Fibroblast of skin of scalp (primary cell): ENCODE measurements around the gene KRT85.
"Not testable (repeated sequence)": the region's sequence is repeated elsewhere in the genome, so short reads cannot be mapped to it uniquely, and the experiment has no call there.

Experiments
- DNase-seq: peaks from one replicate; pipeline ENCODE4 v3.0.0-alpha.2; 2013

KRT85 gene

GRCh38 chr12:52347551-52348510 is 19.4 kb downstream of the KRT85 start:
- no peak for DNase-seq

- DNase-seq, result no peak
These were observed 20.3 kb downstream of the KRT85 start for GRCh38 chr12:52347016-52347415.

- DNase-seq, result no peak
These were observed 20.7 kb downstream of the KRT85 start for GRCh38 chr12:52346593-52346992.

- DNase-seq, result not testable (repeated sequence)
These were observed 22.2 kb downstream of the KRT85 start for GRCh38 chr12:52345041-52345440.

- DNase-seq, result no peak
These were observed 23.2 kb downstream of the KRT85 start for GRCh38 chr12:52344111-52344510.

- DNase-seq, result no peak
These were observed 23.7 kb downstream of the KRT85 start for GRCh38 chr12:52343550-52343949.

- DNase-seq, result no peak
These were observed 24.3 kb downstream of the KRT85 start for GRCh38 chr12:52342781-52343490.

- no peak for DNase-seq
These were observed 26.2 kb downstream of the KRT85 start for GRCh38 chr12:52341066-52341580.

GRCh38 chr12:52338241-52338960 is 28.9 kb downstream of the KRT85 start:
- DNase-seq, result no peak

- no peak for DNase-seq
These were observed 30.2 kb downstream of the KRT85 start for GRCh38 chr12:52337054-52337453.

GRCh38 chr12:52336641-52337040 is 30.6 kb downstream of the KRT85 start:
- no peak for DNase-seq

GRCh38 chr12:52335598-52336262 is 31.6 kb downstream of the KRT85 start:
- no peak for DNase-seq

- DNase-seq, result no peak
These were observed 33.1 kb downstream of the KRT85 start for GRCh38 chr12:52334185-52334584.

GRCh38 chr12:52333321-52333720 is 34.0 kb downstream of the KRT85 start:
- no peak for DNase-seq

GRCh38 chr12:52332381-52332780 is 34.9 kb downstream of the KRT85 start:
- DNase-seq, result no peak

GRCh38 chr12:52331833-52332232 is 35.4 kb downstream of the KRT85 start:
- DNase-seq, result no peak

- DNase-seq, result no peak
These were observed 36.2 kb downstream of the KRT85 start for GRCh38 chr12:52331039-52331438.

GRCh38 chr12:52327830-52328500 is 39.3 kb downstream of the KRT85 start:
- DNase-seq, result no peak

GRCh38 chr12:52327052-52327829 is 40.0 kb downstream of the KRT85 start:
- DNase-seq, result peak; percentile 92

- DNase-seq, result no peak
These were observed 43.2 kb downstream of the KRT85 start for GRCh38 chr12:52324153-52324444.
